HG03442 (cell line): ENCODE results near the gene STAT6.
A peak's percentile ranks its signal among the peaks of the same experiment; 100 is the strongest.

Experiments
- ATAC-seq: cut with Tn5 transposase; IDR thresholded peaks from one replicate; pipeline ENCODE4 v1.9.1; 2021; ENCODE audit warnings: mild to moderate bottlenecking, moderate library complexity; ENCODE audit not compliant: unreplicated experiment

STAT6 gene, protein sequence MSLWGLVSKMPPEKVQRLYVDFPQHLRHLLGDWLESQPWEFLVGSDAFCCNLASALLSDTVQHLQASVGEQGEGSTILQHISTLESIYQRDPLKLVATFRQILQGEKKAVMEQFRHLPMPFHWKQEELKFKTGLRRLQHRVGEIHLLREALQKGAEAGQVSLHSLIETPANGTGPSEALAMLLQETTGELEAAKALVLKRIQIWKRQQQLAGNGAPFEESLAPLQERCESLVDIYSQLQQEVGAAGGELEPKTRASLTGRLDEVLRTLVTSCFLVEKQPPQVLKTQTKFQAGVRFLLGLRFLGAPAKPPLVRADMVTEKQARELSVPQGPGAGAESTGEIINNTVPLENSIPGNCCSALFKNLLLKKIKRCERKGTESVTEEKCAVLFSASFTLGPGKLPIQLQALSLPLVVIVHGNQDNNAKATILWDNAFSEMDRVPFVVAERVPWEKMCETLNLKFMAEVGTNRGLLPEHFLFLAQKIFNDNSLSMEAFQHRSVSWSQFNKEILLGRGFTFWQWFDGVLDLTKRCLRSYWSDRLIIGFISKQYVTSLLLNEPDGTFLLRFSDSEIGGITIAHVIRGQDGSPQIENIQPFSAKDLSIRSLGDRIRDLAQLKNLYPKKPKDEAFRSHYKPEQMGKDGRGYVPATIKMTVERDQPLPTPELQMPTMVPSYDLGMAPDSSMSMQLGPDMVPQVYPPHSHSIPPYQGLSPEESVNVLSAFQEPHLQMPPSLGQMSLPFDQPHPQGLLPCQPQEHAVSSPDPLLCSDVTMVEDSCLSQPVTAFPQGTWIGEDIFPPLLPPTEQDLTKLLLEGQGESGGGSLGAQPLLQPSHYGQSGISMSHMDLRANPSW

DNA sequence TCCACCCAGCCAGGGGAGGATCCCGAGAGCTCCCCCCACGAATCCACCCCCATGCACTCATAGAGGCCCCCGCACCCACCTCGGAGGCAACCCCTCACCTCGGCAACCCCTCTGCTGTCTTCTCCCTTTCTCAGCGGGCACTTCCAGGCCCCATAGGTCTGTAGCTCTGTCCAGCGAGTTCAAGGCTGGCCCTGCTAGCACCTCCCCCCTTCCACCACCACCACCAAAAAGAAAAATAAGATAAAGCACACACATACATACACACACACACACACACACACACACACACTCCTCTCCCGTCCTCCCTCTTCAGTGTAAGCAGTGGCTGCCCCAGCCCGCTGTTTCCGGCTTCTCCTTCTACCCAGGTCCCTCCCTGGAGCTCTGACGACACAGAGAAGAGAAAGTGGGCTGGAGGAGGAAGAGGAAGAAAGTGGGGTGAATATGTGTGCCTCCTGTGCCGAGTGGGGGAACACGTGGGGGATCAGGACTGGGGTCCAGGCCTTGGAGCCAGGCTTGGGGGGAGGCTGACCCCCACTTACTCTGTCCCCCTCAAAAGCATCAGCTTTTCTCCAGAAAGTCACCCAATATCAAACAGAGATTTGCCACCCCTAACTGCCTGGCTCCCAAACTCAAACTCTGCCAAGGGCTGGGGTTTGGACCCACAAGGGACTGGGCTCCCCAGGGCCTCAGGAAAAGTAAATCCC is at the start of gene STAT6:
TSS of gene STAT6 (minus strand) at position 332 of the 704 bp plus-strand sequence. CDS start 3,084 bp downstream, outside the sequence.
- ATAC-seq: peak; percentile 54

DNA sequence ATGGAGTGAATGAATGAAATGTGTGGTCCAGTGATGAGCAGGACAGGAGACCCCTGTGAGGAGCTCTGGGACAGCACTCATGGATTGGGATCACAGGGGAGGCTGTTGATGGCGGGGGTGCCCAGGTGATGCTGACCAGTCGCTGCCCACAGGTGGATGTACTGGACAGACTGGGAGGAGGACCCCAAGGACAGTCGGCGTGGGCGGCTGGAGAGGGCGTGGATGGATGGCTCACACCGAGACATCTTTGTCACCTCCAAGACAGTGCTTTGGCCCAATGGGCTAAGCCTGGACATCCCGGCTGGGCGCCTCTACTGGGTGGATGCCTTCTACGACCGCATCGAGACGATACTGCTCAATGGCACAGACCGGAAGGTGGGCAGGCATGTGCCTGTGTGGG is 49.6 kb upstream of the STAT6 start:
- ATAC-seq: no peak

DNA sequence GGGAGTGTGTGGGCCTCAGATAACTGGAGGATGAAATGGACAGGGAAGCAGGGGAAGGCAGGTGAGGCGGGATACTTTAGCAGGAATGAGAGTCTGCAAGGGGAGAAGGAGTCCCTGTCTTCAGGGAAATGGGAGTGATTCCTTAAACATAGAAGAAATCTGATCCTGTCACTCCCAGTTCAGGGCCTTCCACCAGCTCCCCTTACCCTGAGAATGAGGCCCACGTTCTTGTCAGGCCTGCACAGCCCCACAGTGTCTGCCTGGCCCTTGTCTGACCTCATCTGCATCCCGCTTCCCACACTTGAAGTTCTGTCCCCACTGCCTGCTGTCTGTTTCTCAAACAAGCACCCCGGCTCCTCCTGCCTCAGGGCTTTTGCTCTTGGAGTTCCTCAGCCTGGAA is 48.9 kb upstream of the STAT6 start:
- ATAC-seq: no peak

DNA sequence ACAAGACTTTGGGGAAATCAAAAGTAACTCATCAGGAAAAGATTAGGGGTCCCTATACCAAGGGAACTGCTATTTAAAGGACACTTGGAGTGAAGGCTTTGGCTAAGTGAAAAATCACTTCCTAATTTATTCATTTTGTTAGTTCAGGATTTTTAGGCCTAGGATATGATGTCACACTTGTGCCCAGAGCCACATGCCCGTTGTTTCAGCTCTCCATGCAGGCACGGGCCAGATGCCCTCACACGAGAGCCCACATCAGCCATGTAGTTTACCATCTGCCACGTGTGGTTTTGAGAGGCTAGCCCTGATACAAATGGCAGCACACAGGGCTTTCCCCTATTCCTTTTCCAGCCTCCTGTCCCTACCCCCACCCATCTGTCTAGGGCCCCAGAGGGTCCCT is 48.1 kb upstream of the STAT6 start:
- ATAC-seq: no peak

DNA sequence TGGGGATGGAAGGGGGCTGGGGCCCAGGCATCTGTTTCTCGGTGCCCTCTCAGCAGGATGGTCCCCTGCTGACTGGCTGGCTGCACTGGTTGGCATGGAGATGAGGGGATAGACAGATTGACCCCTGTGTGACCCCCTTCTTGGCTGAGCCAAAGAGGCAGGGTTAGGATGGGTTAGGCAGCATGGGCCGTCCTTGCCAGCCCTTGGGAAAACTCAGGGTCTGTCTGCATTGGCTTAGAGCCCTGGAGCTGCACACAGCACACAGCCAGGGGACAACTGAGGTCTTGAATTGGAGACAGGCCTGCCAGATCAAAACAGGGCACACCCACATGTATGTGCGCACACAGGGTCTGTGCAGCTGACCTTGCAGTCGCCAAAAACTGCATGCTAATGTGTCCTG is 47.5 kb upstream of the STAT6 start:
- ATAC-seq: no peak

DNA sequence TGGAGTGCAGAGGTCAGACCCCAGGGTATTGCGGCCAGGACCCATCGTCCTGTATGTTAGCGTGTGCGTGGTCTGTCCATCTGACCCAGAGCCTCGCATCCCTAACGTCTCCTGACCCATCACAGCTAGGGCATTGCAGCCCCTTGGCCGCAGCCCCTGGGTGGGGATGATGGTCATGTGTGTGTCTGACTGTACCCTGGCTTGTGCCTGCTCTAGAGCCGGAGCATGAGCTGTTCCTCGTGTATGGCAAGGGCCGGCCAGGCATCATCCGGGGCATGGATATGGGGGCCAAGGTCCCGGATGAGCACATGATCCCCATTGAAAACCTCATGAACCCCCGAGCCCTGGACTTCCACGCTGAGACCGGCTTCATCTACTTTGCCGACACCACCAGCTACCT is 47.0 kb upstream of the STAT6 start:
- no peak for ATAC-seq

DNA sequence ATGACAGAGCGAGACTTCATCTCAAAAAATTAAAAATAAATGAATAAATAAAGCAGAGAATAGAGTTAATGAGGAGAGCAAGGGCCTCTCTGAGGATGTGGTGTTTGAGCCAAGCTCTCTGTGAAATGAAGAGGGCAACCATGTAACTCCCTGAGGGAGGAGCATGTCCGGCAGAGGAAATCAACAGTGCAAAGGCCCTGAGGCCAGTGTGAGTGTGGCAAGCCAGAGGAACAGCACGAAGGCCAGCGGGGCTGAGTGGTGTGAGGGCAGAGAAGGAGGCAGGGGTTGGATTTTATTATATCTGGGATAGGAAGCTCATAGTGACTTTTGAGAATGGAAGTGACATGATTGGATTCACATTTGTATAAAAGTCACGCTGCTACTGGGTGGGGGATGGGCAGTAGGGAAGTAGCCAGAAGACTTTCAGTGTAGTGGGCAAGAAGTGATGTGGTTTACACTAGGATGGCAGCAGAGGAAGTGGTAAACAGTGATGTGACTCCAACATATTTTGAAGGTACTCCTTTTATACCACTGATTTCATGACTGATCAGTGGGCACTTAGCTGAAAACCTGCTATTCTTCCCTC is 46.5 kb upstream of the STAT6 start:
- no peak for ATAC-seq

DNA sequence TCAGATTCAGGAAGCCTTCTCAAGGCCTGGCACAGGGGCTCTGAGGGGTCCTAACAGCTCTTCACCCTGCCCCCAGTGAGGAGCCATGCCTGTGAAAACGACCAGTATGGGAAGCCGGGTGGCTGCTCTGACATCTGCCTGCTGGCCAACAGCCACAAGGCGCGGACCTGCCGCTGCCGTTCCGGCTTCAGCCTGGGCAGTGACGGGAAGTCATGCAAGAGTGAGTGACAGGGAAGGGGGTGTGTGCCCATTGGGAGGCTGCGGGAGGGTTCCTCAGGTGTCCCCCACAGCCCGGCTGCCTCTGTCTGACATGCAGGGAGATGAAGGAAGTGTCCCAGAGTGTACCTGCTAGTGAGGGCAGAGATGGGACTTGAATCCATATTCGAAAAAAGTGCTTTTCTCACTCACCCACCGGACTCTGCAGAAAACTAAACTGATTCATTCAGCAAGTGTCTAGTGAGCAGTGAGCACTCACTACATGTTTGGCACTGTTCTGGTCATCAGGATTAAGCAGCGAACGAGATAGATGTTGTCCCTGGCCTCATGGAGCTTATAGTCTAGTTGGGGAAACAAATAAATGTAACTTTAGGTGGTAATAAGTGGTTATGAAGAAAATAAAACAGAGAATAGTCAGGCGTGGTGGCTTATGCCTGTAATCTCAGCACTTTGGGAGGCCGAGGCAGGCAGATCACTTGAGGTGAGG is 45.7 kb upstream of the STAT6 start:
- ATAC-seq: no peak

DNA sequence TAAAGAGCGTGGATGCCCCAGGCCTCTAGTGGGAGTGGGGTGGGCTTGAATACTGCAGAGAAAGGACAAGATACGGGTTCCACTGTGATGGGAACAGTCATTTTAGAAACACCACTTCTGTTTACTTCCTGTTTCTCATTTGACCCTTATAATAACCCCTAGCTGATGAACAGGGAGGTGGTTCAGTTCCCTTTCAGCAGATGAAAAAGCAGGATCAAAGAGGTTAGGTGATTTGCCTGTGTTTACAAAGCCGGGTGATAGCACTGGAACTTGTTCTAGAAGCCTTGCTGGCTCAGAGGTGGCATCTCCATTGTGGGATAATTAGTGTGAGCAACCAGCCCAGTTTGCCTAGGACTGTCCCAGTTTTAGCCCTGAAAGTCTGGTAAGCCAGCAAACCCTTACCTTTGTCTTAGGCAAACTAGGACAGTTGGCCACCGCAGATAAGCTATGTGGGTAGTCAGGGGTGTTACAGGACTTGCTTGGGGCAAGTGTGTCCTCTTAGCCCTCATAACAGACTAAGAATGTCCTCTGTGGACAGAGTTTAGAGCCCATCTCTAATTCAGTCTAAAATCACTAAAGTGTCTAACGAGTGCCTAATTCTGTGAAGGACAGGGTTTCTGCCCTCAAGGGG is 43.8 kb upstream of the STAT6 start:
- no peak for ATAC-seq

DNA sequence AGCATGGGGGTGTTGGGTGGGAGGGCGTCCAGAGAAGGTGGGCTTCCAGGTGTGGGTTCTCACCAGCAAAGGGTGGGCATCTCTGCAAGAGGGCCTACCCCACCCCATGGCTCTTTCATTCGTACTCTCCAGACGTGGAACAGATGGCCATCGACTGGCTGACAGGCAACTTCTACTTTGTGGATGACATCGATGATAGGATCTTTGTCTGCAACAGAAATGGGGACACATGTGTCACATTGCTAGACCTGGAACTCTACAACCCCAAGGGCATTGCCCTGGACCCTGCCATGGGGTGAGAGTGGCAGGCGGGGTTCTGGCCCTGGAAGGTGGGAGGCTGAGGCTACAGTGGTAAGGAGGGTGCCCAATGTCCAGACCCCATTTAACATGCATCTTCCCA is 42.9 kb upstream of the STAT6 start:
- ATAC-seq: no peak

DNA sequence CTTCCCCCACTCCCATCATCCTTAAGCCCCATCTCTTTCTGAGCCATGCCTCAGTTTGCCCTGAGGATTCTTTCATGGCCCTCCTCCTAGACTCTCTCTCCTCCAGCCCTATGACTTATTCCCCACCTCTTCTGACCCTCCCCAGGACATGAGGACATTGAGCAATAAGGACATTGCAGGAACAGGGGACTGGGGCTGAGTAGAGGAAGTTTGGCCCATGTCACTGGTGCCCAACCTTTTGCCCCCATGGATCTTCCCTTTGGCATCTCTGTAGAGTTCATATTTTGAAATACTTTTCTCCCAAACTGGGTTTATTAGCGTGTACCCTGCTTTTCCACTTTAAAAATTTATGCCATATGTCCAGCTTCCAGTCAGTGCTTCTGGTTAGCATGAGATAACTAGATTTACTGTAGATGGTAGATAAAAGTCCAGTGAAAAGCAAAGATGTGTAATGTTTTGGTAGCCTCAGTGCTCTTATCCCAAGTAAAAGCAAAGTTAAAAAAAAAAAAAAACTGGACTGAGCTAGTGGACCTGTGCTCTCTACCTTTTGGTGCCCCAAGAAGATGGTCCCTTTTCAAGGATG is 42.3 kb upstream of the STAT6 start:
- ATAC-seq: no peak

DNA sequence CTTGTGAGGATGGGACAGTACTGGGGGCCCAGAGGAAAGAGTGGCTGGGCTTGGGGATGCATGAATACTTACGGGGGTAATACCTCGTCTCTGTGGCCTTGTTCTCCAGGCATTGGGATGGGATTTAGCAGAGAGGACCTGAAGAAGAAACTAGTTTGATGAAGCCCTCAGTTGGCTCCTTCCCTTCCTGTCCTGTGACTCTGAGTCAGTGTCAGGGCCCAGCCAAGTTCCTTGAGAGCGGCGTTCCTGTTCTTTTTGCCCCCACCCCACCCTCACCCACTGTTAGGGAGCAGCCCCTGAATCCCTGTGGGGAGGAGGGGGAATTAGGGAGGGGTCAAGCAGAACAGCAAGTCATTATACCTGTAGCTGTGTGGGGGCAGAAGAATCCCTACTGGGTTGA is 41.5 kb upstream of the STAT6 start:
- ATAC-seq: no peak

DNA sequence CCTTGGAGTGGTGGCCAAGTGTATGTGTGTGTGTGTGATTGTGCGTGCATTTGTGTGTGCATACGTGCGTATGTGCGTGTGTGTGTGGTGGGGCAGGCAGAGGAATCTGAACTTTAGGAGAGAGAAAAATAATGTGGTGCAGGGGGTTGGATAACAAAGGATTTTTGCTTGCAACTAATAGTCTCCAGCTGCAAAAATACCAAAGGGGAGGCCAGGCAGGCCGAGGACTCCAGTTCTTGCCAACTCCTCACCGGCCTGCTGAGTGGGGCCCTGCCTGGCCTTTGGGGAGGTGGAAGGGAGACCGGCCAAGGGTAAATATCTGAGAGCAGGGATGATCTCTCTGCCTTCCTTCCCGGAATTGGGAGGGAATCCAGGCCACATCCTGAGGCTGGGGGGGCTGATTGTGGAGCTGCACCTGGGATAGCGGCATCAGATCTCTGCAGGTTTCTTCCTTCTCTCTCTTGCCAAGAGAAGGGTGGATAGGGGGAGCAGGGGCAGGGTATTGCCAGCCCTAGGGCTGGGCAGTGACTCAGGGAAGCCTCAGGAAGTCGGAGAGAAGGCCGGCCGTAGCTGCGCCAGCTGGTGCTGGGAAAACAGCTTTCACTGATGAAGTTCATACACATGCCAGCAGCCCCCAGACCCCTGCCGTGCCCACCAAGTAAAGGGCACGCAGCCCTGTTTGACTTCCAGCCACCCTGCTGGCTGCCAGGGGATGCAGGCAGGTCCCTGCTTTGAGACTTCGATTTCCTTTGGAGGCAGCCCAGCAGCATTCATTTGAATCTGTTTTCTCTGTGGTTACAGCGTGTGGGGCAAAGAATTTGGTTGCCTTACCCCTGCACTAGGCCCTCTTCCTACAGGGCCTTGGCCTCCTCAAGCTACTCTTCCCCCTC is 40.8 kb upstream of the STAT6 start:
- ATAC-seq: no peak

DNA sequence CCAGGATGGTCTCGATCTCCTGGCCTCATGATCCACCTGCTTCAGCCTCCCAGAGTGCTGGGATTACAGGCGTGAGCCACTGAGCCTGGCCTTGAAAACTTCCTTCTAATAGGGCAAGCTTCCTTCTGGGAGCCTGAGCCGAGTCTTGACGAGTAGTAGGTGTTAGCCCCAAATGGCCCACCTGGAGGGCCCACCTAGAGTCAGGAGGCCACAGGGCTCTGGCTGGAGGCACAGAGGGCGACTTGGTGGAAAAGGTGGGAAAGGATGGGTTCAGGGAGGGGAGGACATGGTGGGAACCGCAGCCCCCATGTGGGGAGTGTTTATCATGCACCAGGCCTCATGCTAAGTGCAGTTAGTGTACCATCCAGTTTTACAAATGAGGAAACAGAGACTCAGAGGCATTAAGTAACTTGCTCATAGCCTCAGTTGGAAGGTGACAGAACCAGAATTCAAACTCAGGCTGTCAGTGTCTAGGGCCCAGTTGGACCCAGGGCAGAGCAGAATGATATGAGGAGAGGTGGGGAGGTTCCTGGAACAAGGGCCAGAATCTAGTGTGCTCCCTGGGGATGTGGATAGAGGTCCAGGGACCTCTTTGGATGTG is 39.3 kb upstream of the STAT6 start:
- ATAC-seq: no peak

DNA sequence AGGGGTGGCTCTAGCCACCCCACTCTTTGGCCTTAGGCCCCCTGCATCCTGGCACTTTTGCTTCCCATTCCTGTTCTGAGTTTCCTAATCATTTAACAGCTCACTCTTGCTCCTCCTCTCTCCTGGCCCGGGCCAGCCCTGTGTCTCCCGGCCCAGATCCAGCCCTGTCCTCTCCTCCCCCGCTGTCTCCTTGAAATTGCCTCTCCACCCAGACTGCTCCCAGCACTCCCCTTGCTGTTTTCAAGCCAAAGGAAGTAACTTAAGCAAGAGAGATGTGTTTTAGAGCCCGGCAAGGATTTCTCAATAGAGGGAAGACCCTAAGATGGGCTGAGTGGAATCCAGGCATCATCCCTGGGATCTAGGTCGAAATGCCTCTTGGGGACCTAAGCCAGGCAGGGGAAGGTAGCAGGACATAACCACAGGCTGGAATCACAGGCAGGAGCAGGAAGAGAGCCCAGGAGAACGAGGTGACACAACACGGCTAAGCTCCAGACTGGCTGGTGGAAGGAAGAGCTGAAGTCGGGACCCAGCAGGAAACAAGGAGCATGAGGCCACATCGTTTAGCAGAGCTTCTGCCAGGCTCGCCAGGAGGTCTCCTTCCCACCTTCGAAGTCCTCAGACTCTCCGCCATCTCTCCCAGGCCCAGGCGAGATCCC is 38.2 kb upstream of the STAT6 start:
- no peak for ATAC-seq

DNA sequence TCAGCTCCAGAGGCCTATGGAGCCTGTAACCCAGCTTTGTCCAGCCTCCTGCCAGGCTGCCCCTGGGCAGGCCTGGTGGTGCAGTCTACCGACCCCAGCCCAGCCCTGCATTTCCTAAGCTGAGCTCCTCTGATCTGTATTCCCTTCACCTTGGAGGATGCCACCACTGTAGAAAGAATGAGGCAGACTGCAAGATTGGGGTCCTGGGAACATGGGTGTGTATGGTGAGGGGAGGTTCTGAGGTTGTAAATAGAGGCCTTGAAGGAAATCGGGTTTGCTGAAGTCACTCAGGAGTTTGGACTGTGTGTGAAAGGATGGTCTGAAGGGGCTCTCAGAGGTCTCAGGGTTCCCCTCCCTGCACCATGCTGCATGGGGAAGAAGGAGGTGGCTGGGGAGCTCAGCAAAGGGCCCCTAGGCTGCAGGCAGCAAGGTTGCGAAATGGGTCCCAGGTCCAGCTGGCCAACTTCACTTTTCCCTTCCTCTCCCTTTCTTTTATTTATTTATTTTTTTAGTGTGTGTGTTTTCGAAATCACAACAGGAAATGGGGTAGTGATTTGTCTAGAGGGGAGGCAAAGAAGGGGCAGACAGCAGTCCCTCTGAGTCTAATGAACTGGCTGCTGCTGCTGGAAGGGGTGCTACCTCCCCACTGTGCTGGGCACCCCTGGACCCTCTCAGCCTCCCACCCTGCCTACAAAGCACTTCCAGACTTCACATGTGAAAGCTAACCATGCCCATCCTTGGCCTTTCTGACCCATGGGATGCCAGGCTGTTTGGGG is 37.5 kb upstream of the STAT6 start:
- ATAC-seq: no peak
